Stimulated activated CD8-positive, alpha-beta memory T cell treated with anti-CD3 and anti-CD28 coated beads, Interleukin-12 subunit alpha, Interleukin-12 subunit beta, amount 100 ng/mL, for 4 hours (primary cell): Measurements from ENCODE around the gene MYO10.
"Not testable (repeated sequence)": the region's sequence is repeated elsewhere in the genome, so short reads cannot be mapped to it uniquely, and the experiment has no call there.

ENCODE experiments used
- DNase-seq: peaks from one replicate; pipeline ENCODE4 v3.0.0-alpha.2; 2020; ENCODE audit warnings: low read depth

The MYO10 gene

DNA sequence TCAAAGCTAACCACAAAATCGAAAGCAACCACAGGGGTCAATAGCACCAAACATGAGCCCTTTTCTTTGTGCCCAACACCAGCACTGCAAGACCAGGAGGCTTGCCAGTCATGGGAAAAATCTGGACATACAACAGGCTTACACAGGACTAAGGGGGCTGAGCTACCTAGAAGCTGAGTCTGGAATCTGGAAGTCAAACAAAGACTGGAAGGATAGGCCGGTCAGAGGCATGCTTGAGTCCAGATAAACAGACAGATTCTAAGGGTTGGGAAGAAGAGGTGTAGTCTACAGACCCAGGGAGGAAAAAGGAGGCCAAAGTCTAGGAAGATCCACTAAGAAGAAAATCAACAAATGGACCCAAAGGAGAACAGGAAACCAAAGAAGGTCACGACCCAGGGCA lies 73.3 kb downstream of the MYO10 start:
- DNase-seq: no peak

DNA sequence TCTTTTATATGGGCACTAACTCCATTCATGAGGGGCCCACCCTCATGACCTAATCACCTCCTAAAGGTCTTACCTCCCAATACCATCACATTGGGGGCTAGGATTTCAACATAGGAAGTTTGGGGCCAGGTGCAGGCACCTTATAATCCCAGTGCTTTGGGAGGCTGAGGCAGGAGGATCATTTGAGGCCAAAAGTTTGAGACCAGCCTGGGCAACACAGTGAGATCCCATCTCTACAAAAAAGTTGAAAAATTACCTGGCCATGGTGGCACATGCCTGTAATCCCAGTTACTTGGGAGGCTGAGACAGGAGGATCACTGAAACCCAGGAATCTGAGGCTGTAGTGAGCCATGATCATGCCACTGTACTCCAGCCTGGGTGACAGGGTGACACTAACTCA lies 76.7 kb downstream of the MYO10 start:
- DNase-seq: no peak

DNA sequence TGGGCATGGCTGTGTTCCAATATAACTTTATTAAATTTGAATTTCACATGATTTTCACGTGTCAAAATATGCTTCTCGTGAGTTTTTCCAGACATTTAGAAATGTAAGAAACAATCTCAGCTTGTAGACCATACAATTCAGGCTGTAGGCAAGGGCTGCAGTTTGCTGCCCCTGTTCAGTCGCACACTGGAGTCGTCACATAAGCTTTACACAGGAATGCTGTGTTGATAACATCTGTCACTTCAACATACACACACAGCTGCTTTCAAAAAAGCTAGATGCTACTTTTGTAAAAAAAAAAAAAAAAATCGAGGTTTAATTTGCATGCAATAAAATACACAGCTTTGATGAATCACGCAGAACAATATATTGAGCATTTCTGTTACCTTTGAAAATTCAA lies 77.9 kb downstream of the MYO10 start:
- no peak for DNase-seq

DNA sequence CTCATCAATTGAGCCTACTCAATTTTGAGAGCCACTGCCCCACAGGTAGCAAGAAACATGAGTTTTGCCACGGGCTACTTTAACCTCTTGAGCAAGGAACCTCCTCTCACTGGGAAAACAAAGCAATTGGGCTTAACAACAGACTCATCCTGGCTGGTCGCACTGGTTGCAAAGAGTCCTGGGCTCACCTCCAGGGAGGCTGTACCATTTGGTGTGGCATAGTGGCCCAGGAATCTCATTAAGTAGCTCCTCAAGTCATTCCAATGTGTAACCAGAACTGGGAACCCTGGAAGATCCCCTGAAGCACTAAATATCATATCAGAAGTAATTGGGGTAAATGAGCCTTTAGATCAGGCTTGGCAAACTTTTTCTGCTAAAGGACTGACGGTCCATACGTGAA lies 78.5 kb downstream of the MYO10 start:
- DNase-seq: no peak

DNA sequence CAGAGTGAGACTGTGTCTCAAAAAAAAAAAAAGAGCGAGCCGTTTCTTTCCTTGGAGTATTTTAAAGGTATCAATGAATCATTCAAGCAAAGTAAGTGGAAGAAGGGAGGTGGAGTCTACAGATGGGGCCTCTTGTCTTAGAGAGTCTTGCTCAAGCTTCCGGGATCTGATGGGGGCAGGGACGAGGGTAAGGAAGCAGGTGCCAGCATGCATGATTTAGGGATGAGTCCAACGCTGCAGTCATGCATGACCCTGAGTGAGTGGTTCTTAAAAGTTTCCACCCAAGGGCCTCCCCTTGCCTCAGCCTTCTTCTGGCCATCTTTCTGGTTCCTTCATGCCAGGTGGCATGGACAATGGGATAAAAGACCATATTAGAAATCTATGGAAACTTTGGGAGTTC lies 79.6 kb downstream of the MYO10 start:
- DNase-seq: no peak

DNA sequence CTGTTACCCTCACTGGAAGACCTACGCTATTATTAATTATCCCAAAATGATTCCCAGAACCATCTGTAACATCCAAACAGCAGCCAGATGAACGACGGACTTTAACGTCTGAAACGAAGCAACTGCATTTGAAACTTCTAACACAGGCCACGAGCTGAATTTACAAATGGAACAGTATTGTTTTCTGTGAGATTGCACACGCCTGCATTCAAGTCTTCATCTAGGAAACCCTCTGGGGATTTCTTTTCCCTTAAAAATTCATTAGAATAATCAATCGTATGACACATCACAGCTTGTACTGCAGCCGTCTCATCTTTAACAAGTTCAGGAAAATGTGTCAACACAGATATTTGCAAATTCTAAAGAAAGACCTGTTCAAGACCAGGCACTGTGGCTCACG lies 80.2 kb downstream of the MYO10 start:
- no peak for DNase-seq

DNA sequence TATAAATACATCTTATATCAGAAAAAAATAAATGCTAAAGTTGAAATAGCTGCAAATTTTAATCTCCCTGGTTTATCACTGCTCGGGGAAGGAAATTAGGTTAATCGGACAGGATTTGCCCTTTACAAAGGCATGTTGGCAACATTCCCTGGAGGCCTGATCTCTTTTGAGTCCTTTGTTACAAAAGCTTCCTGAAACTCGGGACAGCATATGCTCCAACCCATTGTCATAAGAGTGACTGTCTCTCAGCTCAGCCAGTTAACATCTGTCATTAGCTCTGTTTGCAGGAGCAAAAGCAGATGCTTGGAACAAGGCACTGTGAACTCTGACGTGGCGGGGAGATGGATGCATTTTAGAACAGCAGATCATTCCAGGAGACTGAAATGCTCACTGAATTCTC lies 80.6 kb downstream of the MYO10 start:
- DNase-seq: no peak

DNA sequence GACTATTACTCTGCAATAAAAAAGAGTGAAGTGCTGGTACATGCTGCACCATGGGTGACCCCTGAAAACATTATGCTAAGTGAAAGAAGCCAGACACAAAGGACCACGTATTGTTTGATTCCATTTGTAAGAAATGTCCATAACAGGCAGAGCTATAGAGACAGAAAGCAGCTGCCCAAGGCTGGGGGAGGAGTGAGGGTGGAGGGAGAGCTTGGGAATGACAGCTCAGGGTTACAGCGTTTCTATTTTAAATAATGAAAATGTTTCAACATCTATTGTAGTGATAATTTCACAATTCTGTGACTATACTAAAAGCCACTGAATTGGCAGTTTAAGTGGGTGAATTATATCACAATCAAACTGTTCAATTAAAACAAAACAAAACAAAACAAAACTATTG lies 81.7 kb downstream of the MYO10 start:
- DNase-seq: no peak

DNA sequence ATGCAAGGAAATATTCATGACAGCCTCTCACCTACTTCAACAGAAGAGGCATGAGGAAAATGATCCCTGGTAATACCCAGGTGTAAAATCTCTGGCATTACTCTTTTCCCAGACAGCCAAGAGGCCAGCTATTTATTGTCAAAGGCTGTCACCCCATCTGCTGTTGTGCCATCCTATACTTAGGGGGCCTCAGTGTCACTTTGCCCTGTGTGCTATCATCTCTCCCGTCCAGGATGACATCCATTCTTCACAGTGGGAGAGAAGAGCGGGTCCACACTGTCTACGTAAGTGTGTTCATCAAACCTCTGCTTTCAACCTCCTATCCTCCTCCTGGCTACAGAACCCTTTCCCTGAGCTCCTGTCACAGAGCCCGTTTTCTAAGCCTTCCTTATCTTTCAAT lies 82.6 kb downstream of the MYO10 start:
- DNase-seq: no peak

DNA sequence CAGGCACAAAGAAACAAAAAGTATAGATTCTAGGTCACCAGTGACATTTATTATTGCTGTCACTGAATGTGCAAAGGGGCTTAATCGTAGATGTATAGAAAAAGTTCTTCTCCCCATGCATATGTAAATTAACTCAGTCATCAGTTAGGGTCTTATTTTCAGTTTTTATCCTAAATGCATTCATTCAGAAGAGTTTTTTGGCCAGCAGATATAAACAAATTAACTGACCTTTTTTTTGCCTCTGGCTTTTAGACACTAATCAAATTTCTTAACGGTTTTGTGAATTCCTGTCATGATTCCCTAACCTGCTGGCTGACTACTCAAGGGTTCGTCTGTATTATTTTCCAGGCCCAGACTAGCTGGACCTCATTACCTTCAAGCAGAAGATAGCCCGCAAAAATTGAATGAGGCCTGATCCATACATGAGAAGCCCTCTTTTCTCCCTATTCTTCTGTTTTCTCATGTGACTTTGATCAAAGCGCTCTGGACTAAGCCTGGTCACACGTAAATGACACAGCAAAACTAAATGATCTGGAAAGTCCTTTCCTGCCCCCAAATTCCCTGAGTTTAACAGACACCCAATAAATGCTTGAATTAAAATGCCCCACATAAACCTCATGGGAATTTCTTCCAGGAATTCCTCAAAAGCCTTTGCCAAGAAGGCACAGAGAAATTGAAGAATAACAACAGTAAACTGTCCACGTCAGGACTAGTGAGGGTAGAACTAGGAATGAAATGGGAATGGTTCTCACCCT lies 83.7 kb downstream of the MYO10 start:
- no peak for DNase-seq

DNA sequence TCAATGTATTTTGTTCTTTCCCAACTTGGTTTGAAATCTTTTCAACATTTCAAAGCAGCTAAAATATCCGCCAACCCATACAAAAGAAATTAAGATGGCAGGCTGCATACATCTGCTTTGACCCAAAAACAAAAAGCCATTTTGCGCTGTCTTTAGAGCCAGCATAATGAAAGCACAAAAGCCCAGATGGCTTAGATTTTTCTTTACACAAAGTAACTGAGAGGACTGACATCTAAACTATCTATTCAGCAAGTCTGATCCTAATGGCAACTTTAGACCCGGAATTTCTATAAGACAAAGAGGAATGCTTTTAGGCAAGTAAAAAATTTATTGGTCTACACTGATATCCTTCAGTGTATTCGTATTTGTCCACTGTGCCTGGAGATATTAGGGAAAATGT lies 86.3 kb downstream of the MYO10 start:
- no peak for DNase-seq

DNA sequence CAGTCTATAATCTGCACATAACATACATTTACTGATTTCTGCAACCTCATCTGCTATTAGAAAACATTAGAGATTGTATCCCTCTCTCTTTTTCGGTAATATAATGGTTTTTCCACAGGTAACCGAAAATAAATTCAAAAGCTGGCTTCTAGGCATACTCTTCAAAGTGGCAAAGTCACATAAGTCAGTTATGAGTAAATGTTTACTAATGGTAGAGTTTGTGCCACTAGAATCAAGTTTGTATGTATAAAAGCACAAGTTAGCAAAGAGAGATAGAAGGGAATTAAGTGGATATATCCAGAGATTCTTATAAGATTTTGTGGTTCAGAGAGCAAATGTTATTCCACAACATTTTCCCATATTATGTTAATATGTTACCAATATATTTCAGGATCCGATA lies 86.9 kb downstream of the MYO10 start:
- no peak for DNase-seq

DNA sequence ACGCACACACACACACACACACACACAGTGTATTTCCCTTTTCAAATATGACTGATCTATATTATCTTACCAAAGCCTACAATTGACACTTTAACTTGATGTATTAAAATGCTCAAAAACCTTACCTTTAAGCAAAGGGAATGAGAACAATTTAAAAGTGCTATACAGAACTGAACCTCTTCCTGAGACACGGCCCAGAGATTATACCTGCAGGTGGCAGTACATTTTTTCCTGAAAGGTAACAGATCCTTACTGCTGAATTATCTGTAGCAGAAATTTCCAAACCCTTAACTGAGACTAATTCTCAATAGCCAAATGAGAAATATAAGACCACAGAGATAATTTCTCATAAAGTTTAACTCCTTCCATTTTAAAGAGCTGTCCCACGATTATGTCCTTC lies 91.1 kb downstream of the MYO10 start:
- no peak for DNase-seq

DNA sequence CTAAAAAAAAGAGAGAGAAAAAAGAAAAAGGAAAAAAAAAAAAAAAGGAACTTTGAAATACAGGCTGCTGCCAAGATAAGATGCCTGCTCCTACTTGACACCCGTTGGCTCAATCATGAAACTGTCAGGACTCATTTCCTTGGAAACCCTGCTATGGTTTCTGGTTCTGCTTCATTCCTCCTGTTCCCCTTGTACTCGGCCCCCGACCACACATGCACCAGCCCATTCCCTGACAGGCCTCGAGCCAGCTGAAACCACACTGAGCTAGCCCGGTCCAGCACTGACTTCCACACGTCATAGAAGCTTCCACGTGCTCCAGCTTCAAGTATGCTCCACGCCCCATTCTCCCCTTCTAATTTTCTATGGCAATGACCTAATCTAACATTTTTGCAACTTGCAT lies 93.2 kb downstream of the MYO10 start:
- no peak for DNase-seq

DNA sequence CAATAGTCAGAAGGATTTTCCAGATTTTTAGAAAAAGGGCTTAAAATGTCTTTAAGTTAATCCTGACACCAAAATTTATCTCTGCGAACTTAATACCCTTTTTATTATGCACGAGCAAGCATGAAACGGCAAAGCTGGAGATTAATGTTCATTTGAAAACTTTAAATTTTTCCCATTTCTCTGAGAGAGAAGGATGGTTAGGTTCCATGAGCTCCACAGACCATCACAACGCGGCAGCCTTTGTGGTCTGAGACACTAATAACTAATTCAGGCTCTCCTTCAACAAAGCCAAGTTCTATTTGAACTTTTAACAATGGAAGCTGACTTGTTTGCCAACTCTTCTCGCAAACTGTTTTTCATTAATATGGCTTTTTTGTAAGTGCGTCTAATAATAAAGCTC lies 94.7 kb downstream of the MYO10 start:
- no peak for DNase-seq

DNA sequence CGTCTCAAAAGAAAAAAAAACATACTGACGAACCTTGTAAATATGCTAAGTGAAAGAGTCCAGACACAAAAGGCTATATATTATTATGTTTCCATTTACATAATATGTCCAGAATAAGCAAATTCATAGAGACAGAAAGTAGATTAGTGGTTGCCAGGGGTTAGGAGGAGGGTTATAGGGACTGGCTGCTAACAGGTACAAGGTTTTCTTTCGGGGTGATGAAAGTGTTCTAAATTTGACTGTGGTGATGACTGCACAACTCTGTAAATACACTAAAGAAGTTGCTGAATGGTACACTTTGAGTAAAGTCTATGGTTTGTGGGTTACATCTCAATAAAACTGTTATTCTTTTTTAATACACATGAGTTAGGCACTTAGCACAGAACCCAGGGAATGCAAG lies 98.8 kb downstream of the MYO10 start:
- DNase-seq: no peak

DNA sequence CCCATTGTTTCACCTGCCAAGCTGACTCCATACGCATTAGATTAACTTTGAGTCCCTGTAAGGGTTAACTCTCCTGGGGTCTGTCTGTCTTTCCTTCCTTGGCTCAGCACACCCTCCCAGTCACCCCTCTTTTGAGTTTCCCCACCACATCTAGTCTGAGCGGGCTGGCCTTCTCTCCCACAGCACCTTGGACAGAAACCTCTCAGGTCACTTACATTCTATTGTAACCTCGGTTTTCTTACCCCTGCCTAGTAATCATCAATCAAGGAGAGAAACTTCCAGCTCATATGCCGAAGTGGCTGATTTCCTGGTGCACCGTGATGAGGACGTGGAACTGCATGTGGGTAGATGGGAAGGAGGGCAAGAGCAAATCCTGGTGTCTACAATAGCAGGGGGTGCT lies 102.1 kb downstream of the MYO10 start:
- DNase-seq: no peak

DNA sequence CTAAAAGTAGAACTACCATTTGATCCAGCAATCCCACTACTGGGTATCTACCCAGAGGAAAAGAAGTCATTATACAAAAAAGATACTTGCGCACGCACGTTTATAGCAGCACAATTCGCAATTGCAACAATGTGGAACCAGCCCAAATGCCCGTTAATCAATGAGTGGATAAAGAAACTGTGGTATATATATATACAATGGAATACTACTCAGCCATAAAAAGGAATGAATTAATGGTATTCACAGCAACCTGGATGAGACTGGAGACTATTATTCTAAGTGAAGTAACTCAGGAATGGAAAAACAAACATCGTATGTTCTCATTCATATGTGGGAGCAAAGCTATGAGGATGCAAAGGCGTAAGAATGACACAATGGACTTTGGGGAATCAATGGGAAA lies 104.8 kb downstream of the MYO10 start:
- DNase-seq: not testable (repeated sequence)

DNA sequence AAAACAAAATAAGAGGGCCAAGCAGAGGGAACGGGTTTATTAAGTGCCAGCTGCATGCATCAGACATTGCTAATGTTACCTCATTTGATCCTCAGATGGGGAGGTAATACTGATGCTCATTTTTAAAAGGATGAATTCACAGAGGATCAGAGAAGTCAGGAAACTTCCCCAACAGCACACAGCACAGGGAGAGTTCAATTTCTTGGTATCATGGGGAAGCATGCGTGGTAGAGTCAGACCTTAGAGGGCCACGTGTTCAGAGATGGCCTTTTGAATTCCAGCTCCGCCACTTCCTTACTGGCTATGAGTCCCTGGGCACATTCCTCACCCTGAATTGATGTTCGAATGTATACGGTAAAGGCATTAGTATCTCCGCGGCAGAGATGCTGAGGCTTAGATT lies 108.3 kb downstream of the MYO10 start:
- DNase-seq: no peak

DNA sequence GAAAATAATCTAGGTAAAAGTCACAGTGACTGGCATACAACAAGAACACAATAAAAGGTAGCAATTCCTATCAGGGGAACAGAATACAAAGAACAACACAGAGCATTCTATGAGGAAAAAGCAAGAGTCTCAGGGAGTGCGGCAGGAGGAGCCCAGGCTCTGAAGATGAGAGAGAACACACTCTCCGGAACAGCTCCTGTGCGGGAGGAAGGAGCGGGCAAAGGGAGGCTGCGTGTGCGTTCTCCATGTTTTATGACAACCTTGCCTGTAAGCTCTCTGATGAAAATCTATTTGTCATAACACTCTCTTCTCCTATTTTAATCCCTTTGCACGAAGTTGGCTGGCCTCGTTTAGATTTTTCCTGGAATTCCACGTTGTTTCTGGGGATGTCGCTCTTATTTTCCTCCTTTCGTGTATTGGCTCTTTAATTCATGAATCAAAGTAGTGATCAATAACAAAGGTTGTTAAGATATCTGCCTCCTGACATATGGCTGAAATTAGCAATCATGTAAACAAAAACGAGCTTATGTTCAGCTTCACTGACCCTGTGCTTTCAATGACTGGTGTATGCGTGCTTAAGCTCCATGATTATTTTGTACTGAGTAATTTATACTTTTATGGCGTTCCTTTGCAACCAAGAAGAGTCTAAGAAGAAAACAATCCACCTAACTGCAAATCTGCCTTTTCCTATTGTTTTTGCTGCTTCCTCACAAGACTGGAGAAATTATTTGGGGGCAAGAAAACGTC lies 109.5 kb downstream of the MYO10 start:
- DNase-seq: no peak

DNA sequence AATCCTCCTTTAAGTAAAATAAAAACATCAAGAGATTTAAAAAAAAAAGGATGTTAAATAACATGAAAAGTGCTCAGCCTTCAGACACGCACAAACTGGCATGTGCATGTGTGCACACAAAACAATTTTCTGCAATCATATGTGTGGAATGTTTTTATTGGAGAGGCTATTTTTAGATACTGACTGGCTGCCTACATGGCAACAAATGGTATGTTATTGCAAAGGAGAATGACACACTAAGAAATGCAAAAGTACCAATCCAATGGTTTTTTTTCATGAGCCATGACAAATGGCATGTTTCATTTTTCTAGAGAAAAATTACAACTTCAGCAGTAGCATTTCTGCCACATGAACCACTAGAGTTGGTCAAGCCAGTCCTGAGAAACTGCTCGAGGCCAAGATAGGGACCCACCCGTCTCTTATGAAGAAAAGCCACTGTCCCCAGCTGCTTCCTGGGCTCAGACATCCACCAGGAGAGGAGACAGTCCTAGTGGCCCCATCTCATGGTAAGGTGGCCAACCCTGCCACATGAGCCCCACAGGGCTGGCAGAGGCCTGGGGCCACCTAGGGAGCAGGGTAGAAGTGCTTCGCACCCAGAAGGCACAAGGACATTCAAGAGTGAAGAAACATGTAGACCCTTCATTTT lies 116.4 kb downstream of the MYO10 start:
- no peak for DNase-seq

DNA sequence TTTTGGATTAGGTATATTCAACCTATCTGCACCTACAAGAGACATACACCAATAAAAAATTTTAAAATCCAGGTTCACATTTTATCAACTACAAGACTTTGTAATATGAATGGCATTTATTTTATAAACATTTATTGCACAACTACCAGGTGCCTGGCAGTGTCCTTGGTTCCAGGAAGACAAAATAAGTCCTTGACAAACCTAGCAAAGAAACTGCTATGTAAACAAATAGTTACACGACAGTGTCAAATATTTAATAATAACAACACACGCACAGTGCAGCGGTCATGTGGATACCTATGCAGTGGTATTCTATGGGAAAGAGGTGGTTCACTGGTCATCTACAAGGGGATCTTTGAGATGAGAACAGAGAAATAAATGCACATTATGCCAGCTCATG lies 120.7 kb downstream of the MYO10 start:
- no peak for DNase-seq

DNA sequence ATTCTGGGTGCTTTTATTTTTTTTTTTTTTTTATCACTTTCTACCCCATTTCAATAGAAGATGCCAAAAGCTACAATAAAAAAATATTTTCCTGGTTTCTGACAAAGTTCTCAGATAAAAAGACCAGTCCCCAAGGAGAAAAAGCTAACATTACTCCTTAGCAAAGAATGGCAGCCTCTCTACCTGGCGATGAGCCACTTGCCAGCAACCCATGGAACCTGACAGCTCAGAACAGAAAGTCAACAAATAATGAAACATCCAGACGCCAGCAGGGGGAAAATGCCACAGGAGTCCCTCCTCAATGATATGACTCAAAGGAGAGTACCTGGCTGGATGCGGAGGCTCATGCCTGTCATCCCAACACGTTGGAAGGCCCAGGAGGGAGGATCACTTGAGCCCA lies 123.2 kb downstream of the MYO10 start:
- DNase-seq: no peak
